T-helper 1 cell treated with Interleukin-12 subunit alpha and Interleukin-12 subunit beta and Interleukin-4 antibody, amounts not matched to agents 30 μg/mL and 1 μg/mL, for 36 hours (primary cell): ENCODE data around the gene USP13.
"Not testable (repeated sequence)": the region's sequence is repeated elsewhere in the genome, so short reads cannot be mapped to it uniquely, and the experiment has no call there.

ENCODE experiments used
- H3K27ac Mint-ChIP-seq: one replicate; pipeline ENCODE4 v1.8.0; 2021; ENCODE audit warnings: mild to moderate bottlenecking, mixed read lengths
- H3K27me3 Mint-ChIP-seq: one replicate; pipeline ENCODE4 v1.8.0; 2021; ENCODE audit warnings: low read depth, mixed read lengths
- H3K36me3 Mint-ChIP-seq: one replicate; pipeline ENCODE4 v1.8.0; 2021; ENCODE audit warnings: low read depth, mixed read lengths
- H3K4me1 Mint-ChIP-seq: one replicate; pipeline ENCODE4 v1.8.0; 2021; ENCODE audit warnings: low read depth, mixed read lengths
- H3K4me3 Mint-ChIP-seq: one replicate; pipeline ENCODE4 v1.8.0; 2021; ENCODE audit warnings: mild to moderate bottlenecking, moderate library complexity, mixed read lengths
- H3K9me3 Mint-ChIP-seq: one replicate; pipeline ENCODE4 v1.8.0; 2021; ENCODE audit warnings: mixed read lengths

The USP13 gene

GRCh38 chr3:179671747-179672242 is 19.0 kb downstream of the USP13 start:
- H3K27ac Mint-ChIP-seq, result no peak overlapping the region
- no peak overlapping the region for H3K4me3 Mint-ChIP-seq
- no peaks in the 10 kb centered on the region for H3K4me1 Mint-ChIP-seq
- no peaks in the 10 kb centered on the region for H3K36me3 Mint-ChIP-seq
- H3K9me3 Mint-ChIP-seq, result no peaks in the 10 kb centered on the region
- no peaks in the 10 kb centered on the region for H3K27me3 Mint-ChIP-seq

GRCh38 chr3:179672918-179673317 is 20.1 kb downstream of the USP13 start:
- H3K9me3 Mint-ChIP-seq, result no peaks in the 10 kb centered on the region
- H3K4me3 Mint-ChIP-seq, result no peak overlapping the region
- H3K36me3 Mint-ChIP-seq, result no peaks in the 10 kb centered on the region
- no peaks in the 10 kb centered on the region for H3K27me3 Mint-ChIP-seq
- no peak overlapping the region for H3K27ac Mint-ChIP-seq
- no peaks in the 10 kb centered on the region for H3K4me1 Mint-ChIP-seq

GRCh38 chr3:179673523-179673922 is 20.7 kb downstream of the USP13 start:
- H3K4me1 Mint-ChIP-seq, result no peaks in the 10 kb centered on the region
- H3K4me3 Mint-ChIP-seq, result no peak overlapping the region
- H3K36me3 Mint-ChIP-seq, result no peaks in the 10 kb centered on the region
- H3K9me3 Mint-ChIP-seq, result no peaks in the 10 kb centered on the region
- H3K27ac Mint-ChIP-seq, result no peak overlapping the region
- H3K27me3 Mint-ChIP-seq, result no peaks in the 10 kb centered on the region

- H3K9me3 Mint-ChIP-seq, result no peaks in the 10 kb centered on the region
- no peak overlapping the region for H3K27ac Mint-ChIP-seq
- H3K4me1 Mint-ChIP-seq, result no peaks in the 10 kb centered on the region
- H3K36me3 Mint-ChIP-seq, result no peaks in the 10 kb centered on the region
- H3K4me3 Mint-ChIP-seq, result no peak overlapping the region
- H3K27me3 Mint-ChIP-seq, result no peaks in the 10 kb centered on the region
Observed at GRCh38 chr3:179676081-179676480, 23.2 kb downstream of the USP13 start.

GRCh38 chr3:179677884-179678283 is 25.0 kb downstream of the USP13 start:
- no peaks in the 10 kb centered on the region for H3K36me3 Mint-ChIP-seq
- no peaks in the 10 kb centered on the region for H3K4me1 Mint-ChIP-seq
- H3K27me3 Mint-ChIP-seq, result no peaks in the 10 kb centered on the region
- no peak overlapping the region for H3K4me3 Mint-ChIP-seq
- H3K9me3 Mint-ChIP-seq, result no peaks in the 10 kb centered on the region
- no peak overlapping the region for H3K27ac Mint-ChIP-seq

- Mint-ChIP-seq H3K27ac (no peak overlapping the region), H3K27me3 (no peaks in the 10 kb centered on the region), H3K4me1 (no peaks in the 10 kb centered on the region), H3K4me3 (no peak overlapping the region), H3K36me3 (no peaks in the 10 kb centered on the region), H3K9me3 (no peaks in the 10 kb centered on the region)
Observed at GRCh38 chr3:179681492-179682263, 28.8 kb downstream of the USP13 start.

- no peaks in the 10 kb centered on the region for H3K9me3 Mint-ChIP-seq
- no peaks in the 10 kb centered on the region for H3K4me1 Mint-ChIP-seq
- no peaks in the 10 kb centered on the region for H3K27me3 Mint-ChIP-seq
- H3K27ac Mint-ChIP-seq, result no peak overlapping the region
- H3K36me3 Mint-ChIP-seq, result no peaks in the 10 kb centered on the region
- no peak overlapping the region for H3K4me3 Mint-ChIP-seq
Observed at GRCh38 chr3:179682426-179683080, 29.7 kb downstream of the USP13 start.

GRCh38 chr3:179683286-179683685 is 30.4 kb downstream of the USP13 start:
- H3K36me3 Mint-ChIP-seq, H3K9me3 Mint-ChIP-seq, H3K4me3 Mint-ChIP-seq, H3K4me1 Mint-ChIP-seq, H3K27ac Mint-ChIP-seq, H3K27me3 Mint-ChIP-seq: not testable (repeated sequence)

GRCh38 chr3:179687967-179688535 is 35.2 kb downstream of the USP13 start:
- no peaks in the 10 kb centered on the region for H3K27me3 Mint-ChIP-seq
- H3K4me3 Mint-ChIP-seq, result no peak overlapping the region
- no peaks in the 10 kb centered on the region for H3K9me3 Mint-ChIP-seq
- peaks cover 3% of the 10 kb centered on the region for H3K4me1 Mint-ChIP-seq
- H3K36me3 Mint-ChIP-seq, result no peaks in the 10 kb centered on the region
- no peak overlapping the region for H3K27ac Mint-ChIP-seq

GRCh38 chr3:179688850-179689249 is 36.0 kb downstream of the USP13 start:
- H3K4me3 Mint-ChIP-seq, result no peak overlapping the region

GRCh38 chr3:179694731-179695130 is 41.9 kb downstream of the USP13 start:
- no peaks in the 10 kb centered on the region for H3K27me3 Mint-ChIP-seq
- H3K4me3 Mint-ChIP-seq, result no peak overlapping the region
- H3K27ac Mint-ChIP-seq, result no peak overlapping the region
- H3K36me3 Mint-ChIP-seq, result no peaks in the 10 kb centered on the region
- H3K9me3 Mint-ChIP-seq, result no peaks in the 10 kb centered on the region
- no peaks in the 10 kb centered on the region for H3K4me1 Mint-ChIP-seq

More at GRCh38 chr3:179688850-179689249, 36.0 kb downstream of the USP13 start:
- no peaks in the 10 kb centered on the region for H3K27me3 Mint-ChIP-seq
- no peak overlapping the region for H3K27ac Mint-ChIP-seq
- peaks cover 3% of the 10 kb centered on the region for H3K4me1 Mint-ChIP-seq
- no peaks in the 10 kb centered on the region for H3K9me3 Mint-ChIP-seq
- H3K36me3 Mint-ChIP-seq, result no peaks in the 10 kb centered on the region

- no peaks in the 10 kb centered on the region for H3K27me3 Mint-ChIP-seq
- no peak overlapping the region for H3K27ac Mint-ChIP-seq
- no peak overlapping the region for H3K4me3 Mint-ChIP-seq
- no peaks in the 10 kb centered on the region for H3K9me3 Mint-ChIP-seq
- H3K36me3 Mint-ChIP-seq, result no peaks in the 10 kb centered on the region
- H3K4me1 Mint-ChIP-seq, result no peaks in the 10 kb centered on the region
Observed at GRCh38 chr3:179695672-179696313, 43.0 kb downstream of the USP13 start.

GRCh38 chr3:179697736-179698332 is 45.0 kb downstream of the USP13 start:
- H3K27me3 Mint-ChIP-seq, result no peaks in the 10 kb centered on the region
- H3K9me3 Mint-ChIP-seq, result no peaks in the 10 kb centered on the region
- H3K27ac Mint-ChIP-seq, result no peak overlapping the region
- H3K36me3 Mint-ChIP-seq, result no peaks in the 10 kb centered on the region
- no peak overlapping the region for H3K4me3 Mint-ChIP-seq
- no peaks in the 10 kb centered on the region for H3K4me1 Mint-ChIP-seq

- Mint-ChIP-seq H3K4me3 (no peak overlapping the region), H3K9me3 (no peaks in the 10 kb centered on the region), H3K27ac (no peak overlapping the region), H3K27me3 (no peaks in the 10 kb centered on the region), H3K36me3 (no peaks in the 10 kb centered on the region), H3K4me1 (no peaks in the 10 kb centered on the region)
Observed at GRCh38 chr3:179700716-179701115, 47.9 kb downstream of the USP13 start.
